GM18907 (cell line): ENCODE data around the gene ITGAE.

Experiments
- ATAC-seq: cut with Tn5 transposase; IDR thresholded peaks from one replicate; pipeline ENCODE4 v1.9.1; 2021; ENCODE audit warnings: mild to moderate bottlenecking, moderate library complexity; ENCODE audit not compliant: unreplicated experiment

ITGAE gene

DNA sequence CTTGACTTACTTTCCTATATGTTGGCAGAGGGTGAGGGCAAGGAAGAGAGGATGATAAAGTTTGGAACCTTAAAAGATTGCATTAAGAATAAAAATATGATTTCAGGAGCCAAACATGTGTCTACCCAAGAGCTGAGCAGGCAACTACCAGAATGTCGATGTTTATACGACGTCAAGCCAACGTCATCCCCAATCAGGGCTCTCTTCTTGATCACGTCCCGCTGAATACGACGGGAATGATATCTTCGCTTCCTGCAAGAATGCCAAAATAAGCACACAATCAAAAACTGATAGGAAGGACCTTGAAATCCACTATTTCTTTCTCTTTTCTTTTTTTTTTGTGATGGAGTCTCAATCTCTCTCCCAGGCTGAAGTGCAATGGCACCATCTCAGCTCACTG is 20.1 kb upstream of the ITGAE start:
- no peak for ATAC-seq

DNA sequence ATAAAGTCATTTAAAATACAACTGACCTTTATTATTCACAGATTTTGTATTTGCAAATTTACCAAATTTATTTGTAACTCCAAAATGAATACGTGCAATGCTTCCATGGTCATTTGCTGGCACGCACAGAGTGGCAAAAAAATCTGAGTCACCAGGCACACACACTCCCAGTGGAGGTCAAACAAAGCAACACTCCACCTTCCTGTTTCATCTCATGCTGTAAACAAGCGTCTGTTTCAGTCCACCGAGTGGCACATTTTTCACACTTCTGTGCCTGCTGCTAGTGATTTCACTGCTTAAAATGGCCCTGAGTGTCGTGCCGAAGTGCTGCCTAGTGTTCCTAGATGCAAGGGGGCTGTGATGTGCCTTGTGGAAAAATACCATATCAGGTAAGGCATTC is 17.8 kb upstream of the ITGAE start:
- no peak for ATAC-seq

- no peak for ATAC-seq
Observed at GRCh38 chr17:3817851-3818605, 17.0 kb upstream of the ITGAE start.

GRCh38 chr17:3815925-3816324 is 14.9 kb upstream of the ITGAE start:
- ATAC-seq, result no peak

GRCh38 chr17:3815122-3815521 is 14.1 kb upstream of the ITGAE start:
- no peak for ATAC-seq

DNA sequence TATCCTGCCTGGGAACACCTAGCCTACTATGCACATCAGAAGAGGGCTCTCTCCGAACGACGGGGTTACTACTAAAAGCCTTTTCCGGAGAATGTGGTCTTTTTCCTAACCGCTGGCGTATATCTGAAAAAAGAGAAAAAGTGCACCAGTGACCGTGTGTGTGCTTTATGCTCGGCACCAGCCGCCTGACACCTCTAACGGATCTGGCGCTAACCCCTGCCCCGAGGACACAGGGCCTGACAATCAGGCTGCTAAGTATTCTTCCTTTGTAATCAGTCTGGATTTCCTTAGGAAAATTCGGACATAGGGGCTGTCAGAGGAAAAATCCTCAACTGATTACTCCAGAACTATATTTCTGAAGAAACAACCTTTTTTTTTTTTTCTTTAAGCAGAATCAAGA is 13.4 kb upstream of the ITGAE start:
- no peak for ATAC-seq

GRCh38 chr17:3813171-3813570 is 12.2 kb upstream of the ITGAE start:
- no peak for ATAC-seq

- ATAC-seq, result no peak
Observed at GRCh38 chr17:3812771-3813170, 11.8 kb upstream of the ITGAE start.

GRCh38 chr17:3812284-3812683 is 11.3 kb upstream of the ITGAE start:
- ATAC-seq, result no peak

DNA sequence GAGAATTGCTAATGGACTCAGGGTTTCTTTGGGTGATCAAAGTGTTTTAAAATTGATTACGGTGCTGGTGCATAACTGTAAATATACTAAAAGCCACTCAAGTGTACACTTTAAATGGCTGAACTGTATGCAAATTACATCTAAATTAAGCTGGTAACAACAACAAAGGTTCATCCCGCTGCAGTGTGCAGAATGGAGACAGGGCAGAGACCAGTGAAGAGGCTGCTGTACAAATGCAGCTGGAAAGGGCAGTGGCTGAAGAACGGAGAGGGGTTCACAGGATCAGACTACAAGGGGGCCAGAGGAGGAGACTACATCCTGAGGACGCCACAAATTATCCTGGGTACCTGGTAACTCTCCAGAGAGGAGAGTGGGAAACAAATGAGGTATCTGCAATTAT is 9.0 kb upstream of the ITGAE start:
- ATAC-seq, result no peak

- ATAC-seq, result no peak
Observed at GRCh38 chr17:3809135-3809534, 8.1 kb upstream of the ITGAE start.

DNA sequence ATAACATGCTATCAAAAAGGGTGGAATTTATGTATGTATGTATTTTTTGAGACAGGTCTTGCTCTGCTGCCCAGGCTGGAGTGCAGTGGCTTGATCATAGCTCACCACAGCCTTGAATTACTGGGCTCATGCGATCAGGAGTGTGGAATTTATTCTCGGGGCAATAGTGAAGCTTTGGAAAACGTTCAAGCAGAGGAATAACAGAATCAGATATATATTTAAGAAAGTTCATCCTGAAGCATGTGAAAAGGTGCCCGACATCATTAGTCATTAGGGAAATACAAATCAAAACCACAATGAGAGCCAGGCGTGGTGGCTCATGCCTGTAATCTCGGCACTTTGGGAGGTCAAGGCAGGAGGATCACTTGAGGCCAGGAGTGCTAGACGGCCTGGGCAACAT is 7.7 kb upstream of the ITGAE start:
- no peak for ATAC-seq

DNA sequence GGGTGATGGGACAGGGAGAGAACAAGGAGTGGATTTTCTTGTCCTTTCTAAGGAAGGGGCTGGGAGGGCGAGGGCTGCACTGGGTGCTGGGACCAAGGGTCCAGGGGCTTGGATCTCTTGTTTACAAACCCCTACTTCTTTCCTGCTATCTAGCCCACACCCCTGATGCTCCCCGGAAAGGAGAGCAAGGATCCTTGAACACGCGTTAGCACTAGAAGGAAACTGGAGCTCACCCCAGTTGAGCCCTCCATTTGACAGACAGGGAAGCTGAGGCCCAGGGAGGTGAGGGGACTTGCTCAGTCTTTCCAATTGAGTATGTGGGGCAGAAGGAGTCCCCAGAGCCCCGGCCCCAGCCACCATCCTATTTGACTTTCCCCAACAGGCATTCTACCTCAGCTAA is 4.6 kb upstream of the ITGAE start:
- no peak for ATAC-seq

GRCh38 chr17:3804503-3804931 is 3.5 kb upstream of the ITGAE start:
- no peak for ATAC-seq

DNA sequence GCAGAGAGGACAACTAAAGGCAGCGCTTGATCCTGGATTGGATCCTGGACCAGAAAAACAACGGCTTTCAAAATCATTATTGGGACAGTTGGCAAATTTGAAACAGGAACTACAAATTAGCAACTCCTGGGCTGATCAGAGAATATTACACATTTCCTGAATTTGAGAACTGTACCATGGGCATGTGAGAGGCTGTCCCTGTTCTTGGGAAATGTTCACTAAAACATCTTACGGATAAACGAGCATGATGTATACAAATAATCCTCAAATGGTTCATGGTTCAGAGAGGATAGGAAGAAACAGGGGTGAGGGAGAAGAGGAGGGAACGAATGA is 2.3 kb upstream of the ITGAE start:
- ATAC-seq, result no peak

DNA sequence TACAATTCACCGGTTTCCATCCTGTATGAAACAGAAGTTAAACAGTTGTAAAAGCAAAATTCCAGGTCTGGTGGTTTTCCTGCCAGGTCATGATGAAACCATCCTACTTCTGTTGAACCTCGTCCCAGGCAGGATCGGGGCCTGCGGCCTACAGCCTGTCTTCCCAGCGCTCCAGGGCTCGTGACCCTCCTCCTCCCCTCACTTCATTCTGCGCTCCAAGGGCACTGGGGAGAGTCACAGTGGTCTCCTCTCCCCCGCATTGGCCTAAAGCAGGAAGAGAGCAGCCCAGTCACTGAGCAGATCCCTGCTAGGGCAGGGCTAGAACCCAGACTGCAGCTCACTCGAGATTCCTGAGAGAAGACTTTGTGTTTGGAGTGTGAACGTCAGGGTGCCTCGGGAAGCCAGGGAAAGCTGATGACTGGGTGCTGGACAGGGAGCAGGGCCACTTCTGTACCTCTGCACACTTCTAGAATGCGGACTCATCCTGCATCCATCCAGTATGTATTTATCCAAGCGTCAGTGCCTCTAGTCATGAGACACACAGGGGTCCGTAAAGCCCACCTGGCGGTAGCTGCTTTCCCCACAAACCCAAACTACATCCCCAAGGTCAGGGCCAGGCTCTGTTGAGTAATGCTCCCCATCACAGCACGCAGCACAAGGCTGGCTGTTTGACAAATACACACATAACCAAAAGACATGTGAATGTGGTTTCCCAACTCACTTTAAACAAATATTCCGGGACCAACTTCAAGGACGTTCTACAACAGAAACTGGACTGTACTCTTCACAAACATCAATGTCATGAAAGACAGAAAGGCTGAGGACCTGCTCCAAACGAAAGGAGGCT is 1.7 kb upstream of the ITGAE start:
- no peak for ATAC-seq

- ATAC-seq, result no peak
Observed at GRCh38 chr17:3801792-3802191, 804 bp upstream of the ITGAE start.

GRCh38 chr17:3801347-3801746 is 359 bp upstream of the ITGAE start:
- ATAC-seq, result no peak

- no peak for ATAC-seq
Observed at GRCh38 chr17:3799181-3799945, 1.6 kb downstream of the ITGAE start.

- ATAC-seq, result no peak
Observed at GRCh38 chr17:3798273-3799180, 2.5 kb downstream of the ITGAE start.

- ATAC-seq, result peak; percentile 29
Observed at GRCh38 chr17:3796822-3797170, 4.2 kb downstream of the ITGAE start.
